Measurements from ENCODE around the gene RGS11. TPM values are rescaled to one million over a fixed set of nuclear protein-coding genes. Genes with fewer than 3 reads are reported as not detected.

The RGS11 gene
- polyA plus RNA-seq (2011; rRNA removed) (0.30 and 0.33 TPM in 2 replicates), polyA minus RNA-seq (2011; rRNA and poly(A)+ RNA removed) (0.04 TPM in 1 of 2 replicates, not detected in the other)

- POLR2A ChIA-PET, result no interaction called here
- TF ChIP-seq CTCF (IDR thresholded peaks at IDR 0.05; ENCODE audit: low read depth, low read length), result no peak
- no peak for DNase-seq (ENCODE audit: low read depth, low spot score)
- CTCF ChIA-PET, result no interaction called here
- peaks cover 36% of the 10 kb centered on the region for H3K27me3 ChIP-seq (ENCODE audit: control insufficient read depth, insufficient read depth, low read length)
- no peak within 1 kb of the TSS for H3K27ac ChIP-seq (ENCODE audit: low read depth, low read length)
- peaks cover 5% of the 10 kb centered on the region; the same call in 1 of the 2 replicates for H3K9me3 ChIP-seq (ENCODE audit: control insufficient read depth, insufficient read depth, low read length)
- peak within 1 kb of the TSS; percentile 32; the same call in 1 of the 2 replicates for H3K4me3 ChIP-seq (ENCODE audit: low read depth, low read length)
These were observed at the start of gene RGS11 for GRCh38 chr16:275786-276232. RGS11 (minus strand) TSS chr16:275944; CDS start chr16:275911, 33 bp downstream.

GRCh38 chr16:324451-325334 is 48.9 kb upstream of the RGS11 start:
- H3K4me3 ChIP-seq (ENCODE audit: low read depth, low read length), result no peak overlapping the region
- TF ChIP-seq CTCF (IDR thresholded peaks at IDR 0.05; ENCODE audit: low read depth, low read length), result no peak
- ChIA-PET POLR2A (interaction anchor here (0.6 kb wide), 1 partner anchor 18 kb away, joined by 3 read pairs; no protein-coding TSS in a partner anchor), CTCF (interaction anchor here (0.6 kb wide), 1 partner anchor 218 kb away, joined by 4 read pairs; no protein-coding TSS in a partner anchor)
- no peak for DNase-seq (ENCODE audit: low read depth, low spot score)
- no peak overlapping the region for H3K27ac ChIP-seq (ENCODE audit: low read depth, low read length)
- H3K9me3 ChIP-seq (ENCODE audit: control insufficient read depth, insufficient read depth, low read length), result no peaks in the 10 kb centered on the region; the same call in 1 of the 2 replicates
- no peaks in the 10 kb centered on the region for H3K27me3 ChIP-seq (ENCODE audit: control insufficient read depth, insufficient read depth, low read length)

DNA sequence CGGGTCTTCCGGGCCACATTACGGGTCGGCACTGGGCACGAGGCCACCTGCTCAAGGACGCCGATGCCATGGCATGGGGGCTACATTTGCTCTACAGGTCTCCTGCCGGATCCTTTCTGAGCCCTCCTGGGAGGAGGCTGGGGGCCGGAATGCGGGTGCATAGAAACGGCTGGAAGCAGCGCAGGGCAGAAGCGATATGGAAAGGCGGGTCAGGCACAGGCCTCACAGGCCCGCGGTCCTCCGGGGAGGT is 48.4 kb upstream of the RGS11 start:
- H3K27ac ChIP-seq (ENCODE audit: low read depth, low read length), result no peak overlapping the region
- H3K27me3 ChIP-seq (ENCODE audit: control insufficient read depth, insufficient read depth, low read length), result no peaks in the 10 kb centered on the region
- CTCF ChIA-PET, result interaction anchor here (0.6 kb wide), 1 partner anchor 218 kb away, joined by 4 read pairs; no protein-coding TSS in a partner anchor
- no peaks in the 10 kb centered on the region; the same call in 1 of the 2 replicates for H3K9me3 ChIP-seq (ENCODE audit: control insufficient read depth, insufficient read depth, low read length)
- POLR2A ChIA-PET, result no interaction called here
- TF ChIP-seq CTCF (IDR thresholded peaks at IDR 0.05; ENCODE audit: low read depth, low read length), result no peak
- no peak for DNase-seq (ENCODE audit: low read depth, low spot score)
- no peak overlapping the region for H3K4me3 ChIP-seq (ENCODE audit: low read depth, low read length)

DNA sequence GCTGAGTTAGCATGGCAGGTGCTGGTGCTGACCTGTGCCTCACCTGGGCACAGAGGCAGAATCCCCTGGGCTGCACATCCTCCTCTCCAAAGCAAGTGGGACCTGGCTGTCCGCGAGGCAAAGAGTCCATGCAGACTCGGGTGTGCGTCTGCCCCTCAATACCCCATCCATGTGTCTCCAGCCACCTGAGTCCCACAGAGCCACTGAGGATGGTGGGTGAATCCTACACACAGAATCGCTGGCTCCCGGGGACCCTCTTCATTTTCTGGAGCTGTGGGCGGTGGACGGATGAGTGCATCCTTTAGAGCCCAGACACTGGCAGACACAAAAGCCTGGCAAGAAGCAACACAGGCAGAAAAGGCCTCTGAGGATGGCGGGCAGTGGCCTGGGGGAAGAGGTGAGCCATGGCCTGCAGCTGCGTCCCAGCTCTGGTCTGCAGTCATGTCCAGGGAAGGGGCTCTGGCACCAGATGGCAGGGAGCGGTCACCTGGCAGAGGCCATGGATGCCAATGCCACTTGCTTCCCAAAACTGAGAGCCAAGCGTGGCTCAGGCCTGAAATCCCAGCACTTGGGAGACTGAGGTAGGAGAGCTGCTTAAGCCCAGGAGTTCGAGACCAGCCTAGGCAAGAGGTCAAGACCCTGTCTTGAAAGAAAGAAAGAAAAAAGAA is 46.9 kb upstream of the RGS11 start:
- Histone ChIP-seq H3K27me3 (ENCODE audit: control insufficient read depth, insufficient read depth, low read length) (no peaks in the 10 kb centered on the region), H3K27ac (ENCODE audit: low read depth, low read length) (no peak overlapping the region), H3K9me3 (ENCODE audit: control insufficient read depth, insufficient read depth, low read length) (no peaks in the 10 kb centered on the region; the same call in 1 of the 2 replicates), H3K4me3 (ENCODE audit: low read depth, low read length) (no peak overlapping the region)
- CTCF ChIA-PET, result no interaction called here
- POLR2A ChIA-PET, result no interaction called here
- no peak for DNase-seq (ENCODE audit: low read depth, low spot score)
- TF ChIP-seq CTCF (IDR thresholded peaks at IDR 0.05; ENCODE audit: low read depth, low read length), result no peak
